GM23338 (cell line): ENCODE measurements around the gene ST6GALNAC3. TPM values are rescaled to one million over a fixed set of nuclear protein-coding genes. Genes with fewer than 3 reads are reported as not detected.

Experiments
- ATAC-seq: fragments of 200-7000 bp; cut with Tn5 transposase; 3 replicates; pipeline ENCODE4 v1.9.1; 2020
- DNase-seq: peaks from one replicate; pipeline ENCODE4 v3.0.0-alpha.2; 2015; ENCODE audit warnings: low spot score
- H2AFZ ChIP-seq: fragments of 200-600 bp; sonication (generic); 2 replicates; pipeline ENCODE4 v1.8.0; 2016; ENCODE audit warnings: antibody characterized with exemption, mild to moderate bottlenecking, moderate library complexity
- H3F3A ChIP-seq: fragments of 200-600 bp; sonication (generic); replicated peaks from 2 replicates; pipeline ENCODE4 v1.8.0; 2017; ENCODE audit warnings: antibody characterized with exemption, mixed run types, low read depth
- H3K27ac ChIP-seq: fragments of 200-600 bp; sonication (generic); 2 replicates; pipeline ENCODE4 v1.6.1; 2016; ENCODE audit warnings: low read depth
- H3K27me3 ChIP-seq: fragments of 200-600 bp; sonication (generic); 2 replicates; pipeline ENCODE4 v1.8.0; 2016; ENCODE audit warnings: mild to moderate bottlenecking, mixed run types, moderate library complexity; ENCODE audit not compliant: insufficient read depth
- H3K36me3 ChIP-seq: fragments of 200-600 bp; sonication (generic); 2 replicates; pipeline ENCODE4 v1.8.0; 2016; ENCODE audit warnings: mild to moderate bottlenecking; ENCODE audit not compliant: insufficient read depth
- H3K4me1 ChIP-seq: fragments of 200-600 bp; sonication (generic); 2 replicates; pipeline ENCODE4 v1.8.0; 2016; ENCODE audit warnings: mild to moderate bottlenecking, moderate library complexity; ENCODE audit not compliant: insufficient read depth
- H3K4me2 ChIP-seq: fragments of 200-600 bp; sonication (generic); 2 replicates; pipeline ENCODE4 v1.7.1; 2017; ENCODE audit warnings: mixed run types
- H3K4me3 ChIP-seq: fragments of 200-600 bp; sonication (generic); 2 replicates; pipeline ENCODE4 v1.6.1; 2016; ENCODE audit warnings: mixed run types
- H3K79me2 ChIP-seq: fragments of 200-600 bp; sonication (generic); replicated peaks from 2 replicates; pipeline ENCODE4 v1.8.0; 2017; ENCODE audit warnings: mild to moderate bottlenecking; ENCODE audit not compliant: insufficient read depth
- H3K9me2 ChIP-seq: fragments of 200-600 bp; sonication (generic); 2 replicates; pipeline ENCODE4 v1.8.0; 2017; ENCODE audit not compliant: insufficient read depth
- H4K20me1 ChIP-seq: fragments of 200-600 bp; sonication (generic); replicated peaks from 2 replicates; pipeline ENCODE4 v1.8.0; 2017; ENCODE audit warnings: mild to moderate bottlenecking; ENCODE audit not compliant: insufficient read depth
- H3K27ac Mint-ChIP-seq: 2 replicates; pipeline ENCODE4 v1.8.0; 2020; ENCODE audit warnings: inconsistent platforms, mild to moderate bottlenecking, moderate library complexity, mixed read lengths
- H3K27me3 Mint-ChIP-seq: 3 replicates; pipeline ENCODE4 v1.8.0; 2022; ENCODE audit warnings: low read depth, mild to moderate bottlenecking, moderate library complexity, mixed read lengths, inconsistent platforms; ENCODE audit not compliant: insufficient read depth, poor library complexity
- H3K36me3 Mint-ChIP-seq: 3 replicates; pipeline ENCODE4 v1.8.0; 2021; ENCODE audit warnings: low read depth, mild to moderate bottlenecking, inconsistent platforms, moderate library complexity, mixed read lengths
- H3K4me1 Mint-ChIP-seq: 3 replicates; pipeline ENCODE4 v1.8.0; 2020; ENCODE audit warnings: mild to moderate bottlenecking, inconsistent platforms, mixed read lengths
- H3K4me3 Mint-ChIP-seq: 3 replicates; pipeline ENCODE4 v1.8.0; 2021; ENCODE audit warnings: moderate library complexity, mild to moderate bottlenecking, inconsistent platforms, mixed read lengths
- H3K9me3 Mint-ChIP-seq: 3 replicates; pipeline ENCODE4 v1.8.0; 2020; ENCODE audit warnings: moderate library complexity, mild to moderate bottlenecking, inconsistent platforms, mixed read lengths
- CREB1 ChIP-seq: fragments of 250-450 bp; sonication (Bioruptor Pico); IDR thresholded peaks from 2 replicates; pipeline ENCODE4 v1.5.0; 2020; ENCODE audit warnings: low read depth, mild to moderate bottlenecking, moderate library complexity
- EZH2 ChIP-seq: fragments of 200-600 bp; sonication (generic); IDR thresholded peaks from one replicate; pipeline ENCODE4 v1.8.0; 2017; ENCODE audit warnings: antibody characterized with exemption, mild to moderate bottlenecking, low read depth; ENCODE audit not compliant: unreplicated experiment
- EZH2phosphoT487 ChIP-seq: fragments of 200-600 bp; sonication (generic); IDR thresholded peaks from one replicate; pipeline ENCODE4 v1.8.1; 2018; ENCODE audit warnings: antibody characterized with exemption; ENCODE audit not compliant: unreplicated experiment
- JUNB ChIP-seq: IDR thresholded peaks from one replicate; pipeline ENCODE4 v1.6.1; 2016; ENCODE audit warnings: antibody characterized with exemption; ENCODE audit not compliant: unreplicated experiment
- NANOG ChIP-seq: IDR thresholded peaks from 2 replicates; pipeline ENCODE4 v1.6.1; 2016; ENCODE audit warnings: antibody characterized with exemption, borderline replicate concordance
- POLR2AphosphoS5 ChIP-seq: IDR thresholded peaks from 2 replicates; pipeline ENCODE4 v1.6.1; 2016; ENCODE audit warnings: antibody characterized with exemption, low read depth
- STAT1 ChIP-seq: IDR thresholded peaks from one replicate; pipeline ENCODE4 v1.6.1; 2016; ENCODE audit warnings: antibody characterized with exemption; ENCODE audit not compliant: unreplicated experiment
- ZNF114 ChIP-seq: fragments of 250-450 bp; sonication (Bioruptor Pico); IDR thresholded peaks from 2 replicates; pipeline ENCODE4 v1.5.0; 2020; ENCODE audit warnings: mild to moderate bottlenecking, moderate library complexity
- ZNF331 ChIP-seq: fragments of 250-450 bp; sonication (Bioruptor Pico); IDR thresholded peaks from 2 replicates; pipeline ENCODE4 v1.5.0; 2020; ENCODE audit warnings: low read depth, mild to moderate bottlenecking, moderate library complexity
- polyA plus RNA-seq: library from polyadenylated mRNA; unstranded; fragments of >200 nt; fragmentation: Nextera tagmentation; extraction: Ambion mirVana; gene quantifications from 2 replicates; pipeline ENCODE4 v1.2.1, GENCODE V29; 2016
- total RNA-seq: library from RNA; depleted of rRNA; stranded (reverse); fragments of >200 nt; shearing (Covaris generic); gene quantifications from 2 replicates; pipeline ENCODE4 v1.2.3, GENCODE V29; 2014
- TF ChIP-seq, protein P1 (sequence below), 2 experiments: fragments of 200-600 bp in 1 of 2; sonication (generic) in 1 of 2; conservative IDR thresholded peaks; 2 replicates each; pipeline versions ENCODE4 v1.5.1 to v1.6.1; 2016 to 2017; ENCODE audit warnings: antibody characterized with exemption in 2 of 2, low read depth in 2 of 2, mild to moderate bottlenecking in 2 of 2, moderate library complexity in 1 of 2
- TF ChIP-seq, protein P2 (sequence below): IDR thresholded peaks from 2 replicates; pipeline ENCODE4 v1.6.1; 2016; ENCODE audit warnings: antibody characterized with exemption
- TF ChIP-seq, protein P3 (sequence below): IDR thresholded peaks from one replicate; pipeline ENCODE4 v1.6.1; 2018; ENCODE audit warnings: antibody characterized with exemption; ENCODE audit not compliant: unreplicated experiment
- TF ChIP-seq, protein P4 (sequence below): fragments of 250-450 bp; sonication (Bioruptor Pico); IDR thresholded peaks from 2 replicates; pipeline ENCODE4 v1.5.0; 2020; ENCODE audit warnings: mild to moderate bottlenecking, moderate library complexity

ST6GALNAC3 gene
- total and polyA plus RNA-seq, 2 experiments from 2014 or later = 4.7 to 11.6 TPM

DNA sequence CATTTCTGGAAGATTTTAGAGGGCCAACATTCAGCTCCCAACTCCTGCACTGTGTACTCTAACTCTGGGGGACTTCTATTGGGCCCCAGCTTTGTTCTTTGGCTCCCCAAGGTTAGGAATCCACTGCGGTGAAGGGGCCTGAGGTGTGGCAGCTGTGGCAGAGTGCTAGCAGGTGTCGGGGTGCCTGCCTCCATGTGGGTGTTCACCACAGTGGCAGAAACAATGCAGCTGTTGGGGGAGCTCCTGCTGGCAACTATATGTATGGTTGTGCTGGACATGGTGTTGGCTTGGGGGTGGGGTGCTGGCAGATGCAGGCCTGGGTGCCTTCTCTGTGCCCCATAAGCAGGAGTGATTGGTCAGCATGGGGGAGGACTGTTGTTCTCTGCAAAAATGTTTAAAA is 95.5 kb downstream of the ST6GALNAC3 start:
- no peak overlapping the region for H3K27ac Mint-ChIP-seq
- no peaks in the 10 kb centered on the region for H3K27me3 Mint-ChIP-seq
- no peak for ATAC-seq

More for the DNA sequence above, 95.5 kb downstream of the ST6GALNAC3 start:
- TF ChIP-seq STAT1 (no peak), ZNF114 (CRISPR knock-in tag) (no peak), EZH2 (no peak), ZNF331 (CRISPR knock-in tag) (no peak), CREB1 (CRISPR knock-in tag) (no peak), POLR2AphosphoS5 (no peak), JUNB (no peak), NANOG (no peak), EZH2phosphoT487 (no peak)
- TF ChIP-seq, protein P1, sequence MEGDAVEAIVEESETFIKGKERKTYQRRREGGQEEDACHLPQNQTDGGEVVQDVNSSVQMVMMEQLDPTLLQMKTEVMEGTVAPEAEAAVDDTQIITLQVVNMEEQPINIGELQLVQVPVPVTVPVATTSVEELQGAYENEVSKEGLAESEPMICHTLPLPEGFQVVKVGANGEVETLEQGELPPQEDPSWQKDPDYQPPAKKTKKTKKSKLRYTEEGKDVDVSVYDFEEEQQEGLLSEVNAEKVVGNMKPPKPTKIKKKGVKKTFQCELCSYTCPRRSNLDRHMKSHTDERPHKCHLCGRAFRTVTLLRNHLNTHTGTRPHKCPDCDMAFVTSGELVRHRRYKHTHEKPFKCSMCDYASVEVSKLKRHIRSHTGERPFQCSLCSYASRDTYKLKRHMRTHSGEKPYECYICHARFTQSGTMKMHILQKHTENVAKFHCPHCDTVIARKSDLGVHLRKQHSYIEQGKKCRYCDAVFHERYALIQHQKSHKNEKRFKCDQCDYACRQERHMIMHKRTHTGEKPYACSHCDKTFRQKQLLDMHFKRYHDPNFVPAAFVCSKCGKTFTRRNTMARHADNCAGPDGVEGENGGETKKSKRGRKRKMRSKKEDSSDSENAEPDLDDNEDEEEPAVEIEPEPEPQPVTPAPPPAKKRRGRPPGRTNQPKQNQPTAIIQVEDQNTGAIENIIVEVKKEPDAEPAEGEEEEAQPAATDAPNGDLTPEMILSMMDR (conservative IDR thresholded peaks at IDR 0.05; ENCODE audit: low read depth in 2 of 2) = no peak
- TF ChIP-seq, protein P2, sequence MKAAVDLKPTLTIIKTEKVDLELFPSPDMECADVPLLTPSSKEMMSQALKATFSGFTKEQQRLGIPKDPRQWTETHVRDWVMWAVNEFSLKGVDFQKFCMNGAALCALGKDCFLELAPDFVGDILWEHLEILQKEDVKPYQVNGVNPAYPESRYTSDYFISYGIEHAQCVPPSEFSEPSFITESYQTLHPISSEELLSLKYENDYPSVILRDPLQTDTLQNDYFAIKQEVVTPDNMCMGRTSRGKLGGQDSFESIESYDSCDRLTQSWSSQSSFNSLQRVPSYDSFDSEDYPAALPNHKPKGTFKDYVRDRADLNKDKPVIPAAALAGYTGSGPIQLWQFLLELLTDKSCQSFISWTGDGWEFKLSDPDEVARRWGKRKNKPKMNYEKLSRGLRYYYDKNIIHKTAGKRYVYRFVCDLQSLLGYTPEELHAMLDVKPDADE = no peak
- TF ChIP-seq, protein P3, sequence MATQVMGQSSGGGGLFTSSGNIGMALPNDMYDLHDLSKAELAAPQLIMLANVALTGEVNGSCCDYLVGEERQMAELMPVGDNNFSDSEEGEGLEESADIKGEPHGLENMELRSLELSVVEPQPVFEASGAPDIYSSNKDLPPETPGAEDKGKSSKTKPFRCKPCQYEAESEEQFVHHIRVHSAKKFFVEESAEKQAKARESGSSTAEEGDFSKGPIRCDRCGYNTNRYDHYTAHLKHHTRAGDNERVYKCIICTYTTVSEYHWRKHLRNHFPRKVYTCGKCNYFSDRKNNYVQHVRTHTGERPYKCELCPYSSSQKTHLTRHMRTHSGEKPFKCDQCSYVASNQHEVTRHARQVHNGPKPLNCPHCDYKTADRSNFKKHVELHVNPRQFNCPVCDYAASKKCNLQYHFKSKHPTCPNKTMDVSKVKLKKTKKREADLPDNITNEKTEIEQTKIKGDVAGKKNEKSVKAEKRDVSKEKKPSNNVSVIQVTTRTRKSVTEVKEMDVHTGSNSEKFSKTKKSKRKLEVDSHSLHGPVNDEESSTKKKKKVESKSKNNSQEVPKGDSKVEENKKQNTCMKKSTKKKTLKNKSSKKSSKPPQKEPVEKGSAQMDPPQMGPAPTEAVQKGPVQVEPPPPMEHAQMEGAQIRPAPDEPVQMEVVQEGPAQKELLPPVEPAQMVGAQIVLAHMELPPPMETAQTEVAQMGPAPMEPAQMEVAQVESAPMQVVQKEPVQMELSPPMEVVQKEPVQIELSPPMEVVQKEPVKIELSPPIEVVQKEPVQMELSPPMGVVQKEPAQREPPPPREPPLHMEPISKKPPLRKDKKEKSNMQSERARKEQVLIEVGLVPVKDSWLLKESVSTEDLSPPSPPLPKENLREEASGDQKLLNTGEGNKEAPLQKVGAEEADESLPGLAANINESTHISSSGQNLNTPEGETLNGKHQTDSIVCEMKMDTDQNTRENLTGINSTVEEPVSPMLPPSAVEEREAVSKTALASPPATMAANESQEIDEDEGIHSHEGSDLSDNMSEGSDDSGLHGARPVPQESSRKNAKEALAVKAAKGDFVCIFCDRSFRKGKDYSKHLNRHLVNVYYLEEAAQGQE = no peak
- TF ChIP-seq, protein P4, sequence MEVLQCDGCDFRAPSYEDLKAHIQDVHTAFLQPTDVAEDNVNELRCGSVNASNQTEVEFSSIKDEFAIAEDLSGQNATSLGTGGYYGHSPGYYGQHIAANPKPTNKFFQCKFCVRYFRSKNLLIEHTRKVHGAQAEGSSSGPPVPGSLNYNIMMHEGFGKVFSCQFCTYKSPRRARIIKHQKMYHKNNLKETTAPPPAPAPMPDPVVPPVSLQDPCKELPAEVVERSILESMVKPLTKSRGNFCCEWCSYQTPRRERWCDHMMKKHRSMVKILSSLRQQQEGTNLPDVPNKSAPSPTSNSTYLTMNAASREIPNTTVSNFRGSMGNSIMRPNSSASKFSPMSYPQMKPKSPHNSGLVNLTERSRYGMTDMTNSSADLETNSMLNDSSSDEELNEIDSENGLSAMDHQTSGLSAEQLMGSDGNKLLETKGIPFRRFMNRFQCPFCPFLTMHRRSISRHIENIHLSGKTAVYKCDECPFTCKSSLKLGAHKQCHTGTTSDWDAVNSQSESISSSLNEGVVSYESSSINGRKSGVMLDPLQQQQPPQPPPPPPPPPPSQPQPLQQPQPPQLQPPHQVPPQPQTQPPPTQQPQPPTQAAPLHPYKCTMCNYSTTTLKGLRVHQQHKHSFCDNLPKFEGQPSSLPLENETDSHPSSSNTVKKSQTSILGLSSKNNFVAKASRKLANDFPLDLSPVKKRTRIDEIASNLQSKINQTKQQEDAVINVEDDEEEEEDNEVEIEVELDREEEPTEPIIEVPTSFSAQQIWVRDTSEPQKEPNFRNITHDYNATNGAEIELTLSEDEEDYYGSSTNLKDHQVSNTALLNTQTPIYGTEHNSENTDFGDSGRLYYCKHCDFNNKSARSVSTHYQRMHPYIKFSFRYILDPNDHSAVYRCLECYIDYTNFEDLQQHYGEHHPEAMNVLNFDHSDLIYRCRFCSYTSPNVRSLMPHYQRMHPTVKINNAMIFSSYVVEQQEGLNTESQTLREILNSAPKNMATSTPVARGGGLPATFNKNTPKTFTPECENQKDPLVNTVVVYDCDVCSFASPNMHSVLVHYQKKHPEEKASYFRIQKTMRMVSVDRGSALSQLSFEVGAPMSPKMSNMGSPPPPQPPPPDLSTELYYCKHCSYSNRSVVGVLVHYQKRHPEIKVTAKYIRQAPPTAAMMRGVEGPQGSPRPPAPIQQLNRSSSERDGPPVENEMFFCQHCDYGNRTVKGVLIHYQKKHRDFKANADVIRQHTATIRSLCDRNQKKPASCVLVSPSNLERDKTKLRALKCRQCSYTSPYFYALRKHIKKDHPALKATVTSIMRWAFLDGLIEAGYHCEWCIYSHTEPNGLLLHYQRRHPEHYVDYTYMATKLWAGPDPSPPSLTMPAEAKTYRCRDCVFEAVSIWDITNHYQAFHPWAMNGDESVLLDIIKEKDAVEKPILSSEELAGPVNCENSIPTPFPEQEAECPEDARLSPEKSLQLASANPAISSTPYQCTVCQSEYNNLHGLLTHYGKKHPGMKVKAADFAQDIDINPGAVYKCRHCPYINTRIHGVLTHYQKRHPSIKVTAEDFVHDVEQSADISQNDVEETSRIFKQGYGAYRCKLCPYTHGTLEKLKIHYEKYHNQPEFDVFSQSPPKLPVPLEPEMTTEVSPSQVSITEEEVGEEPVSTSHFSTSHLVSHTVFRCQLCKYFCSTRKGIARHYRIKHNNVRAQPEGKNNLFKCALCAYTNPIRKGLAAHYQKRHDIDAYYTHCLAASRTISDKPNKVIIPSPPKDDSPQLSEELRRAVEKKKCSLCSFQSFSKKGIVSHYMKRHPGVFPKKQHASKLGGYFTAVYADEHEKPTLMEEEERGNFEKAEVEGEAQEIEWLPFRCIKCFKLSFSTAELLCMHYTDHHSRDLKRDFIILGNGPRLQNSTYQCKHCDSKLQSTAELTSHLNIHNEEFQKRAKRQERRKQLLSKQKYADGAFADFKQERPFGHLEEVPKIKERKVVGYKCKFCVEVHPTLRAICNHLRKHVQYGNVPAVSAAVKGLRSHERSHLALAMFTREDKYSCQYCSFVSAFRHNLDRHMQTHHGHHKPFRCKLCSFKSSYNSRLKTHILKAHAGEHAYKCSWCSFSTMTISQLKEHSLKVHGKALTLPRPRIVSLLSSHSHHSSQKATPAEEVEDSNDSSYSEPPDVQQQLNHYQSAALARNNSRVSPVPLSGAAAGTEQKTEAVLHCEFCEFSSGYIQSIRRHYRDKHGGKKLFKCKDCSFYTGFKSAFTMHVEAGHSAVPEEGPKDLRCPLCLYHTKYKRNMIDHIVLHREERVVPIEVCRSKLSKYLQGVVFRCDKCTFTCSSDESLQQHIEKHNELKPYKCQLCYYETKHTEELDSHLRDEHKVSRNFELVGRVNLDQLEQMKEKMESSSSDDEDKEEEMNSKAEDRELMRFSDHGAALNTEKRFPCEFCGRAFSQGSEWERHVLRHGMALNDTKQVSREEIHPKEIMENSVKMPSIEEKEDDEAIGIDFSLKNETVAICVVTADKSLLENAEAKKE (CRISPR knock-in tag) = no peak
- H3K9me3 Mint-ChIP-seq = peaks cover 12% of the 10 kb centered on the region
- no peak for DNase-seq
- H3K4me3 Mint-ChIP-seq = no peak overlapping the region
- no peak overlapping the region for H3K27ac ChIP-seq
- no peaks in the 10 kb centered on the region for H3F3A ChIP-seq
- H3K27me3 ChIP-seq = no peaks in the 10 kb centered on the region
- no peaks in the 10 kb centered on the region; the same call in 1 of the 2 replicates for H3K9me2 ChIP-seq
- H3K36me3 ChIP-seq = no peaks in the 10 kb centered on the region
- H3K79me2 ChIP-seq = peaks cover 31% of the 10 kb centered on the region
- no peak overlapping the region for H2AFZ ChIP-seq
- no peaks in the 10 kb centered on the region; the same call in 1 of the 2 replicates for H3K4me1 ChIP-seq
- no peaks in the 10 kb centered on the region for H4K20me1 ChIP-seq
- peaks cover 8% of the 10 kb centered on the region; the same call in 2 of the 3 replicates for H3K4me1 Mint-ChIP-seq
- H3K4me3 ChIP-seq = no peak overlapping the region
- H3K36me3 Mint-ChIP-seq = peaks cover 35% of the 10 kb centered on the region; the same call in 2 of the 3 replicates
- no peak overlapping the region for H3K4me2 ChIP-seq
